SU-DHL-6 (cell line): ENCODE data around the gene KLHL9.

Experiments used
- H2AFZ ChIP-seq: fragments of 200-600 bp; sonication (generic); 2 replicates; pipeline ENCODE4 v1.6.1; 2014; ENCODE audit warnings: low read depth, mild to moderate bottlenecking, moderate library complexity, mixed read lengths, antibody characterized with exemption, low read length; ENCODE audit not compliant: severe bottlenecking
- H3F3A ChIP-seq: fragments of 200-600 bp; shearing (Covaris generic); 2 replicates; pipeline ENCODE4 v1.6.0; 2016; ENCODE audit warnings: antibody characterized with exemption, mild to moderate bottlenecking; ENCODE audit not compliant: insufficient read depth
- H3K27ac ChIP-seq: fragments of 200-600 bp; sonication (generic); 2 replicates; pipeline ENCODE4 v1.5.1; 2016; ENCODE audit warnings: low read depth, mild to moderate bottlenecking, low read length, moderate library complexity, mixed read lengths
- H3K27me3 ChIP-seq: fragments of 200-600 bp; sonication (generic), shearing (Covaris generic); 2 replicates; pipeline ENCODE4 v1.6.0; 2014; ENCODE audit warnings: mild to moderate bottlenecking, low read length
- H3K36me3 ChIP-seq: fragments of 200-600 bp; sonication (generic); 2 replicates; pipeline ENCODE4 v1.6.1; 2014; ENCODE audit warnings: mild to moderate bottlenecking, low read length, mixed read lengths
- H3K4me2 ChIP-seq: fragments of 300-600, 200-600 bp; shearing (Covaris generic), sonication (generic); 2 replicates; pipeline ENCODE4 v1.6.0; 2014; ENCODE audit warnings: low read length, low read depth, mild to moderate bottlenecking; ENCODE audit not compliant: poor library complexity, severe bottlenecking
- H3K4me3 ChIP-seq: fragments of 200-600 bp; sonication (generic); 2 replicates; pipeline ENCODE4 v1.5.1; 2014; ENCODE audit warnings: antibody characterized with exemption, low read length, mild to moderate bottlenecking, mixed read lengths; ENCODE audit not compliant: insufficient read depth, poor library complexity, severe bottlenecking
- H3K79me2 ChIP-seq: fragments of 200-600 bp; sonication (generic); 2 replicates; pipeline ENCODE4 v1.6.1; 2014; ENCODE audit warnings: mild to moderate bottlenecking, low read length, moderate library complexity; ENCODE audit not compliant: insufficient read depth
- H3K9ac ChIP-seq: fragments of 200-600 bp; sonication (generic); 2 replicates; pipeline ENCODE4 v1.7.0; 2014; ENCODE audit warnings: mild to moderate bottlenecking, low read length
- H3K9me2 ChIP-seq: fragments of 200-600 bp; sonication (generic); replicated peaks from 2 replicates; pipeline ENCODE4 v1.6.1; 2014; ENCODE audit warnings: low read length; ENCODE audit not compliant: insufficient read depth
- H3K9me3 ChIP-seq: fragments of 200-600 bp; sonication (generic); 2 replicates; pipeline ENCODE4 v1.6.1; 2014; ENCODE audit warnings: low read length, mixed read lengths; ENCODE audit not compliant: insufficient read depth
- H4K20me1 ChIP-seq: fragments of 200-600 bp; sonication (generic); 2 replicates; pipeline ENCODE4 v1.6.1; 2014; ENCODE audit warnings: low read depth, mild to moderate bottlenecking, antibody characterized with exemption, low read length, moderate library complexity, mixed read lengths
- EZH2phosphoT487 ChIP-seq: fragments of 200-600 bp; sonication (generic), shearing (Covaris generic); conservative IDR thresholded peaks from 2 replicates; pipeline ENCODE4 v1.6.1; 2018; ENCODE audit warnings: mild to moderate bottlenecking, antibody characterized with exemption, low read length, moderate library complexity, mixed read lengths
- TF ChIP-seq, protein P1 (sequence below): fragments of 200-600 bp; sonication (generic); IDR thresholded peaks from one replicate; pipeline ENCODE4 v1.5.1; 2017; ENCODE audit warnings: antibody characterized with exemption, mild to moderate bottlenecking, low read length, moderate library complexity; ENCODE audit not compliant: insufficient read depth, poor library complexity, severe bottlenecking

KLHL9 gene

DNA sequence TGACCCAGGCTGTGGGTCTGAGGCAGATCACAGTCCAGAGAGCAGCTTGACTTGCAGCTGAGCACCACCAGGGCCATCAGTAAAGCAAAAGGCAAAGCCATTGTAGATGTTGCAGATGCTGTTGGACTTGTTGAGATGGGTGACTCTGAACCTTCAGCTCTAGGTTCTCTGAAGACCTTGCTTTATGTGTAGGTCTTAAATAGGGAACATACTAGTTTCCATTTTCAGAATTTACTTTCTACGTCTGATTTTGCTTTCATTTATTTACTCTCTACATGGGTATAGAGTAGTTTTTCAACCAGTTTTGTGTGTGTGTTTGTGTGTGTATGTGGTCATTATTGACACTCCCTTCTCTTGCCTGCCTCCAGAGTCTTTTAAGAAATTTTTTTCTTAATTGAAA is 15.6 kb upstream of the KLHL9 start, which contains the start of gene IFNA6:
TSS of gene IFNA6 (minus strand) at position 101 of the 400 bp plus-strand sequence. CDS start at position 101, 0 bp downstream.
- no peak within 1 kb of the TSS for H3K4me3 ChIP-seq
- no peaks in the 10 kb centered on the region for H4K20me1 ChIP-seq
- no peaks in the 10 kb centered on the region for H3K9me3 ChIP-seq
- H3F3A ChIP-seq = no peaks in the 10 kb centered on the region
- H3K9ac ChIP-seq = no peak within 1 kb of the TSS
- H2AFZ ChIP-seq = no peak within 1 kb of the TSS
- no peaks in the 10 kb centered on the region for H3K79me2 ChIP-seq
- no peaks in the 10 kb centered on the region for H3K27me3 ChIP-seq
- TF ChIP-seq, protein P1, sequence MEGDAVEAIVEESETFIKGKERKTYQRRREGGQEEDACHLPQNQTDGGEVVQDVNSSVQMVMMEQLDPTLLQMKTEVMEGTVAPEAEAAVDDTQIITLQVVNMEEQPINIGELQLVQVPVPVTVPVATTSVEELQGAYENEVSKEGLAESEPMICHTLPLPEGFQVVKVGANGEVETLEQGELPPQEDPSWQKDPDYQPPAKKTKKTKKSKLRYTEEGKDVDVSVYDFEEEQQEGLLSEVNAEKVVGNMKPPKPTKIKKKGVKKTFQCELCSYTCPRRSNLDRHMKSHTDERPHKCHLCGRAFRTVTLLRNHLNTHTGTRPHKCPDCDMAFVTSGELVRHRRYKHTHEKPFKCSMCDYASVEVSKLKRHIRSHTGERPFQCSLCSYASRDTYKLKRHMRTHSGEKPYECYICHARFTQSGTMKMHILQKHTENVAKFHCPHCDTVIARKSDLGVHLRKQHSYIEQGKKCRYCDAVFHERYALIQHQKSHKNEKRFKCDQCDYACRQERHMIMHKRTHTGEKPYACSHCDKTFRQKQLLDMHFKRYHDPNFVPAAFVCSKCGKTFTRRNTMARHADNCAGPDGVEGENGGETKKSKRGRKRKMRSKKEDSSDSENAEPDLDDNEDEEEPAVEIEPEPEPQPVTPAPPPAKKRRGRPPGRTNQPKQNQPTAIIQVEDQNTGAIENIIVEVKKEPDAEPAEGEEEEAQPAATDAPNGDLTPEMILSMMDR = no peak
- no peak for TF ChIP-seq EZH2phosphoT487
- no peak within 1 kb of the TSS for H3K4me2 ChIP-seq
- no peaks in the 10 kb centered on the region for H3K9me2 ChIP-seq
- H3K36me3 ChIP-seq = no peaks in the 10 kb centered on the region
- no peak within 1 kb of the TSS for H3K27ac ChIP-seq

DNA sequence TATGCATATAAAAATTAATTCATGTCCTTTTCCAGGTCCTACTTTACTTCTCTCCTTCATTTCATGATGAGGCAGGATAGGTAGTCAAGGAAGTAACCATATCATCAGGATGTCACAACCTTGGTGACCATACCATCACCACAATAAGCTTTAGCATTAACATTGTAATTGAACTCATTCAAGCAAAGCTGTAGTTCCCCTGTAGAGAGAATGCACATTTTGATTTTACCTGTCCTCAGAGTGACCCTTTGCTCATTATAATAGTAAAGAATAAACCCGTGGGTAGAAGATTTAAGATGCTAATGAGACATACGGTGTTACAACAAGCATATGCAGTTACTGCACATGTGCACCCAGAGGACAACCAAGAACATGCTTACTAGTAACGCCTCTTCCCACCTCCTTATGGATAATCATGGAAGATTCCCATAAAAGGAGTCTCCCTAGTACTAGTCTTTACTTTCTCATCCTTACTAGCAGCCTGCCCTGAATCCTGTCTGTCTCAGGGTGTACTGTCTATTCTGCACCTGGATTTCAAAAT is 13.3 kb upstream of the KLHL9 start:
- Histone ChIP-seq H4K20me1 (no peaks in the 10 kb centered on the region), H3K4me2 (no peak overlapping the region), H3F3A (no peaks in the 10 kb centered on the region), H3K9ac (no peak overlapping the region), H3K79me2 (no peaks in the 10 kb centered on the region), H3K36me3 (no peaks in the 10 kb centered on the region), H3K9me2 (no peaks in the 10 kb centered on the region), H3K4me3 (no peak overlapping the region), H3K27me3 (no peaks in the 10 kb centered on the region), H2AFZ (no peak overlapping the region), H3K27ac (no peak overlapping the region), H3K9me3 (0 out of 2 replicates have a peak, but pooled peaks cover 6% of the 10 kb centered on the region)
- TF ChIP-seq, protein P1 = no peak
- TF ChIP-seq EZH2phosphoT487 = no peak

DNA sequence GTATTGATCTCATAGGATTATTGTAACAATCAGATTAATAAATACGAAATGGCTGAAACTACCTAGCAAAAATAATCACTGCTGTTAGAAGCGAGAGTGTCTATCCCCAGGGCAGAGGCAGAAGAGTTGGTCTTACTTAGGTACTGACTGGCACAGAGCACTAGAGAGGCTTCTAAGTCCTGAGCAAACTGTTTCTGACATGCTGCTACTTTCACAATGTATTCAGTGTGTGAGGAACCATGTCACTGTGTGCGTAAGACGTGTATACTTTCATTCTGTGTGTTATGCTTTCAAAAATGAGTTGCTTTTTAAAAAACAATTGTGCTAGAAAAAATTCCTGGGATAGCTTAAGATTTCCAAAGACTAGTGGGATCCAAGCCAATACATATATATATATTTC is 5.5 kb upstream of the KLHL9 start:
- H4K20me1 ChIP-seq = no peaks in the 10 kb centered on the region
- no peak overlapping the region for H2AFZ ChIP-seq
- no peaks in the 10 kb centered on the region for H3K9me2 ChIP-seq
- 0 out of 2 replicates have a peak, but pooled peaks cover 5% of the 10 kb centered on the region for H3K9me3 ChIP-seq
- no peaks in the 10 kb centered on the region for H3F3A ChIP-seq
- no peak overlapping the region for H3K4me2 ChIP-seq
- H3K9ac ChIP-seq = no peak overlapping the region
- TF ChIP-seq, protein P1 = no peak
- no peak for TF ChIP-seq EZH2phosphoT487
- no peak overlapping the region for H3K27ac ChIP-seq
- H3K79me2 ChIP-seq = no peaks in the 10 kb centered on the region
- no peaks in the 10 kb centered on the region for H3K27me3 ChIP-seq
- H3K4me3 ChIP-seq = no peak overlapping the region
- H3K36me3 ChIP-seq = no peaks in the 10 kb centered on the region
